HUES64 (cell line): Measurements from ENCODE around the gene MYT1.

Experiments
- H3K27ac ChIP-seq: 2 replicates; pipeline ENCODE4 v1.7.0; 2013; ENCODE audit warnings: low read depth, low read length, inconsistent platforms
- H3K27me3 ChIP-seq: 2 replicates; pipeline ENCODE4 v1.6.1; 2013; ENCODE audit warnings: mild to moderate bottlenecking, low read length; ENCODE audit not compliant: insufficient read depth
- H3K36me3 ChIP-seq: 2 replicates; pipeline ENCODE4 v1.6.1; 2013; ENCODE audit warnings: mild to moderate bottlenecking, low read length; ENCODE audit not compliant: insufficient read depth
- H3K4me1 ChIP-seq: 2 replicates; pipeline ENCODE4 v1.6.1; 2013; ENCODE audit warnings: mild to moderate bottlenecking, low read length, moderate library complexity; ENCODE audit not compliant: insufficient read depth
- H3K4me3 ChIP-seq: 2 replicates; pipeline ENCODE4 v1.5.1; 2013; ENCODE audit warnings: mild to moderate bottlenecking, low read length, moderate library complexity
- H3K9ac ChIP-seq: 2 replicates; pipeline ENCODE4 v1.6.1; 2013; ENCODE audit warnings: mild to moderate bottlenecking, low read depth, low read length
- H3K9me3 ChIP-seq: 2 replicates; pipeline ENCODE4 v1.6.1; 2013; ENCODE audit warnings: low read depth, low read length; ENCODE audit not compliant: insufficient read depth
- WGBS: fragments of 150-250, 120-280 bp; methylation state at CpG from one replicate; pipeline ENCODE4 v1.1.7; 2013; ENCODE audit warnings: missing lambda C conversion rate; 5-methylcytosine and 5-hydroxymethylcytosine counted together

MYT1 gene

DNA sequence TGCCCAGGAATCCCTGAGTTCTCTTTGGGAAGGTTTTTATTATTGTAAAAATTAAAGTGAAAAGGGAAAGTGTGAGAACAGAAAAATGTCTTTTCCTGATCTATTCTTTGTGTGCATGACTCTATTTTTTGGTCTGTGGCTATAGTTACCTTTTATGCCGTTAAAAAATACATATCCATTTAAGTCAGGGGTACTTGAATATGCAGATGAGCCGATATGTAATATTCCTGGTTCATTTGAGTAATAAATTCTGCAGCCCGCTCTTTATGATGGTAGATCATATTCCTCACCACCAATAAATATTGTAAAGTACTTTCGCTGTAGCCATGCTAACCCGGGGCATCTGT is 503 bp upstream of the MYT1 start:
- H3K36me3 ChIP-seq, result no peaks in the 10 kb centered on the region
- peaks cover 37% of the 10 kb centered on the region for H3K4me1 ChIP-seq
- peaks cover 42% of the 10 kb centered on the region for H3K27me3 ChIP-seq
- H3K9ac ChIP-seq, result no peak overlapping the region
- WGBS, result 95% methylated on average over 5 of the region's 5 CpGs
- no peak overlapping the region for H3K4me3 ChIP-seq
- H3K27ac ChIP-seq, result no peak overlapping the region
- H3K9me3 ChIP-seq, result no peaks in the 10 kb centered on the region

DNA sequence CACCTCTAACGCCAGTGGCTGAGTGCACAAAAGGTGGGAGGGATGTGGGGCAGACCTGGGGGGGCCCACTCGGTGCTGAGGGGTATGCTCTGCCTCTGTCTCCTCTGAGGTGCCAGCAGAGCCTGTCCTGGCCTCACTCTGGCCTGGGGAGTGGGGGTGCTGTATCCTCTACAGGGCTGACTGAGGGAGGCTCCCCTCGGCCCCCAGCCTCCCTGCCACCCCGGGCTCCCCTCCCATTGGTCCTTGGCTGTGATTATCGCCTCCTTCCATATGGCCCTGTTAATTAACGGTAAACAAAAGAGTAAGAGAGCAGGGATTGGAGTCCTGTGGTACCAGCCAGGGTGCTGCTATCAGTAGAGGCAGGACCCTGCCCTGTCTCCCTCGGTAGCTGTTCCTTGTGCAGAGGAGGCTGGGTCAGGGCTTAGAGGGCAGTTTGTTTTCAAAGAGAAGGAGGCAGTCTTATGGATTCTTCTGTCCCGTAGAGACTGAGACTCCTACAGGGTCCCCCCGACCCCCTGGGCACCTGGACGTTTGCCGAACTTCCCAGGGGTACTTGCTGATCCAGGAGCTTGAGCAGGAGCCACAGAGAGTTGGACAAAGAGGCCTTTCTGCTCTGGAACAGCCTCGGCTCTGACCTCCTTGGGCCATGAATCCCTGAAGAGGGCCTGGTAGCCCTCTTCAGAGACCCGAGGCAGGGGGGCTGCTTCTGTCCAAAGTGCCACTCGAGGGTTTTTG is 1.8 kb downstream of the MYT1 start:
- H3K4me1 ChIP-seq, result peaks cover 23% of the 10 kb centered on the region
- no peaks in the 10 kb centered on the region for H3K36me3 ChIP-seq
- no peak overlapping the region for H3K9ac ChIP-seq
- H3K27me3 ChIP-seq, result peaks cover 30% of the 10 kb centered on the region
- WGBS, result 87% methylated on average over 14 of the region's 14 CpGs
- H3K4me3 ChIP-seq, result no peak overlapping the region
- H3K27ac ChIP-seq, result no peak overlapping the region
- H3K9me3 ChIP-seq, result no peaks in the 10 kb centered on the region

DNA sequence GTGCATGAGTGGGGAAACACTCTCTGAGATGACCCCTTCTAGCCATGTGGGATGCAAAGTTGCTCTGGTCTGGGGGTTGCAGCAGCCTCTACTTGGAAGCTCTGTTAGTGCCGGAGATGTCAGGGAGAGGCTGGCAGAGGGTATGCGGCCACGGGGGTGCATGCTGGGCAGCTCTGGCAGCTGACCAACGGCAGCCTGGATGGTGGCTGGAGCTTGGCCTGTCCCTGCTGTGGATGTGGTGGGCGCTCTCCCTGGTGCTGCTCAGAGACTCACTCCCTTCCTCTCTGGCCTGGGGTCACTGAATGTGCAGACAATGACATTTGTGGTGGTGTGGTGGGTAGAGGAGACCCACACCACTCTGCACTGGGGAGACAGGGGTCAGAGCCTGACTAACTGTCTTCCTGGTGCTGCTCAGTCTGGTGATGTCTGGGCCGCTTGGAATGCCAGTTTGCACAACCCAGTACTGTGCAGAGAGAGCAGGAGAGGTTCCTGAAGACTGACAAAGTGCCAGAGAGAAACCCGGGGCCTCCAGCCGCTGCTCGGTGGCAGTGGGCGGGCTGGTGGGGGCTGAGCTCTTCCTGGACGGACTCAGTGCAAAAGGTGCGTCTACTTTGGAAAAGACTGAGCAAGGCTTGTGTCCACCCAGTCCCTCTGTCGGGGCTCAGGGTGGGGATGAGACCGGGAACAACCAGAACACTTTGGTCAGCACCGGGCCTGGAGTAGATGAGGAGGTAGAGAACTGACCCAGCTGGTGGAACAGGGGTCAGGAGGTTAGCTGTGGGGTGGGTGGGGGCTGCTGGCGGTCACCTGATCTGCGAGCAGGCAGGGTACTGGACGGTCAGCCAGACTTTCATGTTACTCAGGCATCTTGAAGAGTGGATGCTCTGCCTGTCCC is 2.7 kb downstream of the MYT1 start:
- 87% methylated on average over 18 of the region's 18 CpGs for WGBS
- Histone ChIP-seq H3K36me3 (no peaks in the 10 kb centered on the region), H3K9me3 (no peaks in the 10 kb centered on the region), H3K27ac (no peak overlapping the region), H3K4me1 (peaks cover 16% of the 10 kb centered on the region), H3K27me3 (peaks cover 21% of the 10 kb centered on the region), H3K4me3 (no peak overlapping the region), H3K9ac (no peak overlapping the region)

GRCh38 chr20:64167676-64168075 is 3.4 kb downstream of the MYT1 start:
- Histone ChIP-seq H3K4me3 (no peak overlapping the region), H3K27ac (no peak overlapping the region), H3K4me1 (peaks cover 9% of the 10 kb centered on the region), H3K36me3 (no peaks in the 10 kb centered on the region), H3K27me3 (peaks cover 14% of the 10 kb centered on the region), H3K9ac (no peak overlapping the region), H3K9me3 (no peaks in the 10 kb centered on the region)
- 82% methylated on average over 10 of the region's 11 CpGs for WGBS

GRCh38 chr20:64168381-64169090 is 4.3 kb downstream of the MYT1 start:
- Histone ChIP-seq H3K9ac (no peak overlapping the region), H3K27ac (no peak overlapping the region), H3K4me3 (no peak overlapping the region), H3K9me3 (no peaks in the 10 kb centered on the region), H3K36me3 (no peaks in the 10 kb centered on the region), H3K4me1 (peaks cover 4% of the 10 kb centered on the region; the same call in 1 of the 2 replicates), H3K27me3 (peaks cover 13% of the 10 kb centered on the region)
- 92% methylated on average over 12 of the region's 12 CpGs for WGBS

- H3K9me3 ChIP-seq, result no peaks in the 10 kb centered on the region
- no peaks in the 10 kb centered on the region for H3K36me3 ChIP-seq
- H3K9ac ChIP-seq, result no peak overlapping the region
- no peak overlapping the region for H3K4me3 ChIP-seq
- peaks cover 8% of the 10 kb centered on the region for H3K27me3 ChIP-seq
- 95% methylated on average over 10 of the region's 10 CpGs for WGBS
- H3K4me1 ChIP-seq, result peaks cover 4% of the 10 kb centered on the region; the same call in 1 of the 2 replicates
- no peak overlapping the region for H3K27ac ChIP-seq
These were observed 4.9 kb downstream of the MYT1 start for GRCh38 chr20:64169091-64169560.

DNA sequence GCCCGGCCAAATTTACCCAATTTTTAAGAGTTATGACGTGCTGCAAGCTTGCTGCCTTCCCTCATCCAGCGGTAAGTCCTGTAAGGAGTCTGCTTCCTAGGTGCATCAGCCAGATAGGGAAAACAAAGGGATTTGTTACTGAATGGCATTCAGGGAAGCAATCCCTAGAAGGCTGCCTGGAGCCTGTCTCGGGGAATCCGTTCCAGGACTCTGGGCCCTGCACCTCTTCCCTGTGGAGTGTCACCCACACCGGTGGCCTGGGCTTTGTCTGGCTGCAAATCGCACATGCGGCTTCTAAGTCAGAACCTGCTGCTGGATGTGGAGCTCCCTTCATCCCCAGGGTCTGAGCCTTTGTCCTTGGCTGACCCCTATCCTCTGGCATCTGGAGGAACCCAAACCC is 7.0 kb downstream of the MYT1 start:
- no peak overlapping the region for H3K9ac ChIP-seq

GRCh38 chr20:64173116-64173515 is 8.9 kb downstream of the MYT1 start:
- peaks cover 13% of the 10 kb centered on the region for H3K4me1 ChIP-seq
- H3K4me3 ChIP-seq, result no peak overlapping the region
- H3K36me3 ChIP-seq, result no peaks in the 10 kb centered on the region
- no peak overlapping the region for H3K9ac ChIP-seq
- no peak overlapping the region for H3K27ac ChIP-seq
- peaks cover 12% of the 10 kb centered on the region for H3K27me3 ChIP-seq
- no peaks in the 10 kb centered on the region for H3K9me3 ChIP-seq
- WGBS, result 87% methylated on average over 4 of the region's 4 CpGs

More for the DNA sequence above, 7.0 kb downstream of the MYT1 start:
- Histone ChIP-seq H3K4me3 (no peak overlapping the region), H3K9me3 (no peaks in the 10 kb centered on the region), H3K27ac (no peak overlapping the region), H3K27me3 (peaks cover 8% of the 10 kb centered on the region), H3K4me1 (no peaks in the 10 kb centered on the region), H3K36me3 (no peaks in the 10 kb centered on the region)
- 91% methylated on average over 8 of the region's 8 CpGs for WGBS

- no peak overlapping the region; the same call in 1 of the 2 replicates for H3K27ac ChIP-seq
- peaks cover 12% of the 10 kb centered on the region for H3K27me3 ChIP-seq
- peak overlapping the region; percentile 26; the same call in 1 of the 2 replicates for H3K4me3 ChIP-seq
- H3K36me3 ChIP-seq, result no peaks in the 10 kb centered on the region
- 22% methylated on average over 10 of the region's 11 CpGs for WGBS
- no peak overlapping the region for H3K9ac ChIP-seq
- H3K9me3 ChIP-seq, result no peaks in the 10 kb centered on the region
- peaks cover 13% of the 10 kb centered on the region for H3K4me1 ChIP-seq
These were observed 12.3 kb downstream of the MYT1 start for GRCh38 chr20:64176551-64176950.

DNA sequence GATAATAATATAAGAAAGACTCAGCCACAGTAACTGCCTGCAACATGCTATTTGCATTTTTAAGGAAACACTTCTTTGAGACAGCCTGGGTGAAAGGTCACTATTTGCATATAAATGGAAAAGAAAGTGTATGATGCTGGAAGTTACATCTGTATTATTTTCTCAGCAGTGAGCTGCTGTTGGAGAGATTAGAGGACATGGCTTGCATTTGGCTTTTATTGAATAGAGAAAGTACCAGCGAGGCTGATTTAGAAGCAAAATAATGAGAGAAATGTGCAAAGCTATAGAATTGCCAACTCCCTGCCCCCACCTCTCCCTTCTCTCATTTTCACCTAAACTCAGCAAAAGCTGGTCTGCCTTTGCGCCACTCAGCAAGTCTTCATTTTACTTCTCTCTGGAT is 12.7 kb downstream of the MYT1 start:
- H3K27me3 ChIP-seq, result peaks cover 12% of the 10 kb centered on the region
- no peaks in the 10 kb centered on the region for H3K36me3 ChIP-seq
- 0 out of 2 replicates have a peak overlapping the region, but pooled peaks have one; percentile 17 for H3K9ac ChIP-seq
- H3K9me3 ChIP-seq, result no peaks in the 10 kb centered on the region
- H3K4me1 ChIP-seq, result peaks cover 13% of the 10 kb centered on the region
- 7% methylated on average over 2 of the region's 2 CpGs for WGBS
- peak overlapping the region; percentile 80; the same call in 1 of the 2 replicates for H3K27ac ChIP-seq
- H3K4me3 ChIP-seq, result peak overlapping the region; percentile 26
